HEK293 (cell line): ENCODE measurements around the gene SPATA16.

Source experiments
- CTCF ChIA-PET: fragments of 350-600 bp; formaldehyde crosslinking; extraction: SDS; loops from one replicate; lab custom pipeline; 2021; ENCODE audit warnings: antibody characterized with exemption; lab: Yijun Ruan, JAX
- POLR2A ChIA-PET: fragments of 300-600 bp; formaldehyde crosslinking; extraction: SDS; loops from one replicate; lab custom pipeline; 2020; ENCODE audit warnings: antibody characterized with exemption, inconsistent platforms; lab: Yijun Ruan, JAX
- H3K27ac ChIP-seq: fragments of 200-500 bp; sonication (Bioruptor generic); 2 replicates; pipeline ENCODE4 v1.5.1; 2014; ENCODE audit warnings: low read depth, low read length, control low read depth, inconsistent platforms; ENCODE audit errors: extremely low read depth
- H3K36me3 ChIP-seq, 2 experiments: fragments of 200-500 bp in 1 of 2; sonication (Bioruptor generic) in 1 of 2; 1 replicate in 1 of 2; 2 replicates in 1 of 2; pipeline ENCODE4 v1.5.1; 2014 to 2017; ENCODE audit warnings: inconsistent platforms in 2 of 2, low read length in 2 of 2; ENCODE audit not compliant: control insufficient read depth in 2 of 2, insufficient read depth in 1 of 2
- H3K4me1 ChIP-seq: fragments of 200-500 bp; sonication (Bioruptor generic); 2 replicates; pipeline ENCODE4 v1.5.1; 2014; ENCODE audit warnings: mild to moderate bottlenecking, low read length, inconsistent platforms; ENCODE audit not compliant: control insufficient read depth, insufficient read depth
- H3K4me3 ChIP-seq: 2 replicates; pipeline ENCODE4 v1.5.1; 2011; ENCODE audit warnings: low read depth, mild to moderate bottlenecking, control low read depth, low read length, moderate library complexity
- H3K9me3 ChIP-seq: fragments of 200-500 bp; sonication (Bioruptor generic); 2 replicates; pipeline ENCODE4 v1.5.1; 2014; ENCODE audit warnings: low read depth, low read length, inconsistent platforms; ENCODE audit not compliant: control insufficient read depth, insufficient read depth
- KLF16 ChIP-seq: fragments of 450-650 bp; formaldehyde crosslinking; IDR thresholded peaks from 2 replicates; pipeline ENCODE4 v1.5.1; 2017; ENCODE audit warnings: missing biosample characterization, missing genetic modification characterization
- MZF1 ChIP-seq: fragments of 450-650 bp; formaldehyde crosslinking; IDR thresholded peaks from 2 replicates; pipeline ENCODE4 v1.5.1; 2017; ENCODE audit warnings: missing biosample characterization, missing genetic modification characterization, borderline replicate concordance
- SCRT1 ChIP-seq: fragments of 450-650 bp; formaldehyde crosslinking; IDR thresholded peaks from 2 replicates; pipeline ENCODE4 v1.5.1; 2016; ENCODE audit warnings: missing biosample characterization, missing genetic modification characterization, borderline replicate concordance
- ZBTB20 ChIP-seq: fragments of 450-650 bp; formaldehyde crosslinking; IDR thresholded peaks from 2 replicates; pipeline ENCODE4 v1.5.1; 2016; ENCODE audit warnings: missing biosample characterization, missing genetic modification characterization
- ZNF266 ChIP-seq: fragments of 450-650 bp; formaldehyde crosslinking; IDR thresholded peaks from 2 replicates; pipeline ENCODE4 v1.5.1; 2016; ENCODE audit warnings: missing biosample characterization, missing genetic modification characterization, low read depth
- ZNF521 ChIP-seq: fragments of 450-650 bp; formaldehyde crosslinking; IDR thresholded peaks from 2 replicates; pipeline ENCODE4 v1.5.1; 2017; ENCODE audit warnings: missing biosample characterization, mild to moderate bottlenecking, missing genetic modification characterization
- ZNF549 ChIP-seq: fragments of 450-650 bp; IDR thresholded peaks from 2 replicates; pipeline ENCODE4 v1.5.1; 2018; ENCODE audit warnings: missing biosample characterization, missing genetic modification characterization, mild to moderate bottlenecking, inconsistent platforms, moderate library complexity
- ZNF558 ChIP-seq: fragments of 450-650 bp; formaldehyde crosslinking; IDR thresholded peaks from 2 replicates; pipeline ENCODE4 v1.5.1; 2016; ENCODE audit warnings: missing biosample characterization, missing genetic modification characterization
- ZNF571 ChIP-seq: fragments of 450-650 bp; formaldehyde crosslinking; IDR thresholded peaks from 2 replicates; pipeline ENCODE4 v1.5.0; 2017; ENCODE audit warnings: missing biosample characterization, missing genetic modification characterization
- ZNF624 ChIP-seq: fragments of 450-650 bp; formaldehyde crosslinking; IDR thresholded peaks from 2 replicates; pipeline ENCODE4 v1.5.1; 2017; ENCODE audit warnings: missing biosample characterization, missing genetic modification characterization
- ZNF629 ChIP-seq: fragments of 450-650 bp; formaldehyde crosslinking; IDR thresholded peaks from 2 replicates; pipeline ENCODE4 v1.5.1; 2017; ENCODE audit warnings: missing biosample characterization, missing genetic modification characterization
- ZNF658 ChIP-seq: fragments of 450-650 bp; formaldehyde crosslinking; IDR thresholded peaks from 2 replicates; pipeline ENCODE4; 2016; ENCODE audit warnings: missing biosample characterization, missing genetic modification characterization
- ZNF791 ChIP-seq: fragments of 450-650 bp; formaldehyde crosslinking; IDR thresholded peaks from 2 replicates; pipeline ENCODE4 v1.5.1; 2016; ENCODE audit warnings: missing biosample characterization, missing genetic modification characterization
- ZNF843 ChIP-seq: fragments of 450-650 bp; formaldehyde crosslinking; IDR thresholded peaks from 2 replicates; pipeline ENCODE4 v1.5.1; 2016; ENCODE audit warnings: missing biosample characterization, missing genetic modification characterization
- TF ChIP-seq, protein P1 (sequence below): fragments of 450-650 bp; formaldehyde crosslinking; IDR thresholded peaks from 2 replicates; pipeline ENCODE4 v1.5.1; 2016; ENCODE audit warnings: missing biosample characterization, missing genetic modification characterization
- TF ChIP-seq, protein P2 (sequence below): fragments of 450-650 bp; formaldehyde crosslinking; IDR thresholded peaks from 2 replicates; pipeline ENCODE4 v1.5.1; 2016; ENCODE audit warnings: missing biosample characterization, missing genetic modification characterization
- TF ChIP-seq, protein P3 (sequence below): fragments of 450-650 bp; formaldehyde crosslinking; IDR thresholded peaks from 2 replicates; pipeline ENCODE4 v1.5.1; 2016; ENCODE audit warnings: missing biosample characterization, missing genetic modification characterization
- TF ChIP-seq, protein P4 (sequence below): fragments of 450-650 bp; formaldehyde crosslinking; IDR thresholded peaks from 2 replicates; pipeline ENCODE4 v1.5.1; 2017; ENCODE audit warnings: missing biosample characterization, missing genetic modification characterization
- TF ChIP-seq, protein P5 (sequence below): fragments of 450-650 bp; formaldehyde crosslinking; IDR thresholded peaks from 2 replicates; pipeline ENCODE4 v1.5.1; 2016; ENCODE audit warnings: missing biosample characterization, missing genetic modification characterization

SPATA16 gene

DNA sequence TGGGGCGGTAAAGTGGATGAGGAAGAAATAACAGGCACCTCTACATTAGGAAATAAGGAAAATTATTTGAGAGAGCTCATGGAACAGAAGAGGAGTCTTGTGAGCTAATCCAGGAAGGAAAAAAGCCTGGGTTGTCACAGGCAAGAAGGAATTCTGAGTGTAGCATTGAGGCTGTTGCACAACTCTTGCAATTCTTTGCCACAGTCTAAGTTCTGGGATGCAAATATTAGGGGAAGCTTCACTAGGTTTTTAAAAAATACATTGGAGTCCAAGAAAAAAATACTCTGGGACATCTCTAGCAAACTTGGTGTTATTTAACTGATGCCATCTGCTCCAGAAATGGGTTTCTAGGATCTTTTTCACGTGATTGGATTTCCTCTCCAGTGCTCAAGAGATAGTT, 122.3 kb downstream of the SPATA16 start:
- no peak for TF ChIP-seq ZNF791 (tag by site-specific recombination)
- TF ChIP-seq ZNF558 (tag by site-specific recombination) = no peak
- TF ChIP-seq ZNF624 (tag by site-specific recombination) = no peak
- TF ChIP-seq KLF16 (tag by site-specific recombination) = no peak
- no peak for TF ChIP-seq ZNF521 (tag by site-specific recombination)
- TF ChIP-seq ZNF571 (tag by site-specific recombination) = no peak
- TF ChIP-seq, protein P1, sequence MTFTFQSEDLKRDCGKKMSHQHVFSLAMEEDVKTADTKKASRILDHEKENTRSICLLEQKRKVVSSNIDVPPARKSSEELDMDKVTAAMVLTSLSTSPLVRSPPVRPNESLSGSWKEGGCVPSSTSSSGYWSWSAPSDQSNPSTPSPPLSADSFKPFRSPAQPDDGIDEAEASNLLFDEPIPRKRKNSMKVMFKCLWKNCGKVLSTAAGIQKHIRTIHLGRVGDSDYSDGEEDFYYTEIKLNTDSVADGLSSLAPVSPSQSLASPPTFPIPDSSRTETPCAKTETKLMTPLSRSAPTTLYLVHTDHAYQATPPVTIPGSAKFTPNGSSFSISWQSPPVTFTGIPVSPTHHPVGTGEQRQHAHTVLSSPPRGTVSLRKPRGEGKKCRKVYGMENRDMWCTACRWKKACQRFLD (tag by site-specific recombination) = no peak
- TF ChIP-seq, protein P2, sequence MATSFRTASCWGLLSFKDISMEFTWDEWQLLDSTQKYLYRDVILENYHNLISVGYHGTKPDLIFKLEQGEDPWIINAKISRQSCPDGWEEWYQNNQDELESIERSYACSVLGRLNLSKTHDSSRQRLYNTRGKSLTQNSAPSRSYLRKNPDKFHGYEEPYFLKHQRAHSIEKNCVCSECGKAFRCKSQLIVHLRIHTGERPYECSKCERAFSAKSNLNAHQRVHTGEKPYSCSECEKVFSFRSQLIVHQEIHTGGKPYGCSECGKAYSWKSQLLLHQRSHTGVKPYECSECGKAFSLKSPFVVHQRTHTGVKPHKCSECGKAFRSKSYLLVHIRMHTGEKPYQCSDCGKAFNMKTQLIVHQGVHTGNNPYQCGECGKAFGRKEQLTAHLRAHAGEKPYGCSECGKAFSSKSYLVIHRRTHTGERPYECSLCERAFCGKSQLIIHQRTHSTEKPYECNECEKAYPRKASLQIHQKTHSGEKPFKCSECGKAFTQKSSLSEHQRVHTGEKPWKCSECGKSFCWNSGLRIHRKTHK (tag by site-specific recombination) = no peak
- TF ChIP-seq, protein P3, sequence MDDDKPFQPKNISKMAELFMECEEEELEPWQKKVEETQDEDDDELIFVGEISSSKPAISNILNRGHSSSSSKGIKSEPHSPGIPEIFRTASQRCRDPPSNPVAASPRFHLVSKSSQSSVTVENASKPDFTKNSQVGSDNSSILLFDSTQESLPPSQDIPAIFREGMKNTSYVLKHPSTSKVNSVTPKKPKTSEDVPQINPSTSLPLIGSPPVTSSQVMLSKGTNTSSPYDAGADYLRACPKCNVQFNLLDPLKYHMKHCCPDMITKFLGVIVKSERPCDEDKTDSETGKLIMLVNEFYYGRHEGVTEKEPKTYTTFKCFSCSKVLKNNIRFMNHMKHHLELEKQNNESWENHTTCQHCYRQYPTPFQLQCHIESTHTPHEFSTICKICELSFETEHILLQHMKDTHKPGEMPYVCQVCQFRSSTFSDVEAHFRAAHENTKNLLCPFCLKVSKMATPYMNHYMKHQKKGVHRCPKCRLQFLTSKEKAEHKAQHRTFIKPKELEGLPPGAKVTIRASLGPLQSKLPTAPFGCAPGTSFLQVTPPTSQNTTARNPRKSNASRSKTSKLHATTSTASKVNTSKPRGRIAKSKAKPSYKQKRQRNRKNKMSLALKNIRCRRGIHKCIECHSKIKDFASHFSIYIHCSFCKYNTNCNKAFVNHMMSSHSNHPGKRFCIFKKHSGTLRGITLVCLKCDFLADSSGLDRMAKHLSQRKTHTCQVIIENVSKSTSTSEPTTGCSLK (tag by site-specific recombination) = no peak
- no peak for TF ChIP-seq ZNF266 (tag by site-specific recombination)
- no peak for TF ChIP-seq ZNF549 (tag by site-specific recombination)
- no peak for TF ChIP-seq ZBTB20
- no peak for TF ChIP-seq SCRT1 (tag by site-specific recombination)
- no peak for TF ChIP-seq ZNF629
- no peak for TF ChIP-seq ZNF658
- TF ChIP-seq, protein P4, sequence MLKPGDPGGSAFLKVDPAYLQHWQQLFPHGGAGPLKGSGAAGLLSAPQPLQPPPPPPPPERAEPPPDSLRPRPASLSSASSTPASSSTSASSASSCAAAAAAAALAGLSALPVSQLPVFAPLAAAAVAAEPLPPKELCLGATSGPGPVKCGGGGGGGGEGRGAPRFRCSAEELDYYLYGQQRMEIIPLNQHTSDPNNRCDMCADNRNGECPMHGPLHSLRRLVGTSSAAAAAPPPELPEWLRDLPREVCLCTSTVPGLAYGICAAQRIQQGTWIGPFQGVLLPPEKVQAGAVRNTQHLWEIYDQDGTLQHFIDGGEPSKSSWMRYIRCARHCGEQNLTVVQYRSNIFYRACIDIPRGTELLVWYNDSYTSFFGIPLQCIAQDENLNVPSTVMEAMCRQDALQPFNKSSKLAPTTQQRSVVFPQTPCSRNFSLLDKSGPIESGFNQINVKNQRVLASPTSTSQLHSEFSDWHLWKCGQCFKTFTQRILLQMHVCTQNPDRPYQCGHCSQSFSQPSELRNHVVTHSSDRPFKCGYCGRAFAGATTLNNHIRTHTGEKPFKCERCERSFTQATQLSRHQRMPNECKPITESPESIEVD (tag by site-specific recombination) = no peak
- ChIA-PET CTCF (interaction anchor here (0.6 kb wide), 1 partner anchor 28 kb away, joined by 3 read pairs; no protein-coding TSS in a partner anchor), POLR2A (no interaction called here)
- no peaks in the 10 kb centered on the region for H3K9me3 ChIP-seq
- no peak overlapping the region for H3K4me3 ChIP-seq
- no peaks in the 10 kb centered on the region for H3K36me3 ChIP-seq
- H3K4me1 ChIP-seq = no peaks in the 10 kb centered on the region
- no peak overlapping the region for H3K27ac ChIP-seq

DNA sequence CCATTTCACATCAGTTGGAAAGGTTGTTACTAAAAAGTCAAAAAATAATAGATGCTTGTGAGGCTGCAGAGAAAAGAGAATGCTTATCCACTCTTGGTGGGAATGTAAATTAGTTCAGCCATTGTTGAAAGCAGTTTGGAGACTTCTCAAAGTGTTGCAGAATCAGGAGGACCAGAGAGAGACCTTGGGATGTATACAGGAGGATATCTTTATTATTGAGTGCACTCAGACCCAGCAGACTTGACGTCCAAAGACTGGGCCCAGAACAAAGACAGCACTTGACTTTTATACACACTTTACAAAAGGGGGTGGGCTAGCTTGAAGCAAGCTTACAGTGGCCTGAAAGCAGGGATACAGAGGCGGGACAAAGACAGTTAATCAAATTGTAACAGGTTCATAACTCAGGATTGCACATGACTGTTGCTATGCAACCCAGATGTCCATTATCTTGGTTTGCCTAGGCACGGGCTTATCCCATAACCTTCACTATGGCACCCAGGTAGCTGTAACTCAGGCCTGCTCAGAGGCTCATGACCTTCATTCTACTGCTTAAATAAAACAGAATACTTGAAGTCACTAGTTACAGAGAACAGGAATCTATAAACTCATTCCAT, 127.7 kb downstream of the SPATA16 start:
- H3K4me1 ChIP-seq = no peaks in the 10 kb centered on the region
- H3K27ac ChIP-seq = no peak overlapping the region
- no peak overlapping the region for H3K4me3 ChIP-seq
- no peaks in the 10 kb centered on the region for H3K9me3 ChIP-seq
- no peaks in the 10 kb centered on the region for H3K36me3 ChIP-seq
- POLR2A ChIA-PET = no interaction called here
- CTCF ChIA-PET = no interaction called here
- TF ChIP-seq, protein P5, sequence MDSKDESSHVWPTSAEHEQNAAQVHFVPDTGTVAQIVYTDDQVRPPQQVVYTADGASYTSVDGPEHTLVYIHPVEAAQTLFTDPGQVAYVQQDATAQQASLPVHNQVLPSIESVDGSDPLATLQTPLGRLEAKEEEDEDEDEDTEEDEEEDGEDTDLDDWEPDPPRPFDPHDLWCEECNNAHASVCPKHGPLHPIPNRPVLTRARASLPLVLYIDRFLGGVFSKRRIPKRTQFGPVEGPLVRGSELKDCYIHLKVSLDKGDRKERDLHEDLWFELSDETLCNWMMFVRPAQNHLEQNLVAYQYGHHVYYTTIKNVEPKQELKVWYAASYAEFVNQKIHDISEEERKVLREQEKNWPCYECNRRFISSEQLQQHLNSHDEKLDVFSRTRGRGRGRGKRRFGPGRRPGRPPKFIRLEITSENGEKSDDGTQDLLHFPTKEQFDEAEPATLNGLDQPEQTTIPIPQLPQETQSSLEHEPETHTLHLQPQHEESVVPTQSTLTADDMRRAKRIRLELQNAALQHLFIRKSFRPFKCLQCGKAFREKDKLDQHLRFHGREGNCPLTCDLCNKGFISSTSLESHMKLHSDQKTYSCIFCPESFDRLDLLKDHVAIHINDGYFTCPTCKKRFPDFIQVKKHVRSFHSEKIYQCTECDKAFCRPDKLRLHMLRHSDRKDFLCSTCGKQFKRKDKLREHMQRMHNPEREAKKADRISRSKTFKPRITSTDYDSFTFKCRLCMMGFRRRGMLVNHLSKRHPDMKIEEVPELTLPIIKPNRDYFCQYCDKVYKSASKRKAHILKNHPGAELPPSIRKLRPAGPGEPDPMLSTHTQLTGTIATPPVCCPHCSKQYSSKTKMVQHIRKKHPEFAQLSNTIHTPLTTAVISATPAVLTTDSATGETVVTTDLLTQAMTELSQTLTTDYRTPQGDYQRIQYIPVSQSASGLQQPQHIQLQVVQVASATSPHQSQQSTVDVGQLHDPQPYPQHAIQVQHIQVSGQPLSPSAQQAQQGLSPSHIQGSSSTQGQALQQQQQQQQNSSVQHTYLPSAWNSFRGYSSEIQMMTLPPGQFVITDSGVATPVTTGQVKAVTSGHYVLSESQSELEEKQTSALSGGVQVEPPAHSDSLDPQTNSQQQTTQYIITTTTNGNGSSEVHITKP (tag by site-specific recombination) = no peak
- TF ChIP-seq ZNF843 (no peak), MZF1 (tag by site-specific recombination) (no peak)
- TF ChIP-seq, all 188 proteins: peak for 0
